ENCODE measurements around the gene HTT.

The HTT gene

GRCh38 chr4:3184725-3185124 lies 110.2 kb downstream of the HTT start:
- Histone ChIP-seq H3K9me3 (ENCODE audit: control insufficient read depth, low read length) (no peaks in the 10 kb centered on the region), H3K36me3 (ENCODE audit: control insufficient read depth, insufficient read depth, low read length) (peaks cover 48% of the 10 kb centered on the region), H3K27me3 (ENCODE audit: control insufficient read depth, insufficient read depth, low read length, poor library complexity, severe bottlenecking) (no peaks in the 10 kb centered on the region), H3K4me3 (ENCODE audit: insufficient read depth, low read depth, low read length) (no peak overlapping the region), H3K4me1 (ENCODE audit: control insufficient read depth, insufficient read depth, low read length) (no peaks in the 10 kb centered on the region), H3K27ac (ENCODE audit: insufficient read depth, low read depth, low read length, poor library complexity, severe bottlenecking) (no peak overlapping the region)
- WGBS, 2 experiments = 93 to 96% methylated on average over 4 of the region's 4 CpGs

GRCh38 chr4:3186609-3187008 lies 112.1 kb downstream of the HTT start:
- no peaks in the 10 kb centered on the region for H3K9me3 ChIP-seq (ENCODE audit: control insufficient read depth, low read length)
- peaks cover 59% of the 10 kb centered on the region for H3K36me3 ChIP-seq (ENCODE audit: control insufficient read depth, insufficient read depth, low read length)
- no peak overlapping the region for H3K27ac ChIP-seq (ENCODE audit: insufficient read depth, low read depth, low read length, poor library complexity, severe bottlenecking)
- no peaks in the 10 kb centered on the region for H3K4me1 ChIP-seq (ENCODE audit: control insufficient read depth, insufficient read depth, low read length)
- H3K4me3 ChIP-seq (ENCODE audit: insufficient read depth, low read depth, low read length) = no peak overlapping the region
- 86 to 91% methylated on average over 11 of the region's 11 CpGs for WGBS, 2 experiments
- no peaks in the 10 kb centered on the region for H3K27me3 ChIP-seq (ENCODE audit: control insufficient read depth, insufficient read depth, low read length, poor library complexity, severe bottlenecking)

GRCh38 chr4:3188118-3188517 lies 113.6 kb downstream of the HTT start:
- H3K36me3 ChIP-seq (ENCODE audit: control insufficient read depth, insufficient read depth, low read length) = peaks cover 49% of the 10 kb centered on the region
- H3K27me3 ChIP-seq (ENCODE audit: control insufficient read depth, insufficient read depth, low read length, poor library complexity, severe bottlenecking) = no peaks in the 10 kb centered on the region
- no peaks in the 10 kb centered on the region for H3K4me1 ChIP-seq (ENCODE audit: control insufficient read depth, insufficient read depth, low read length)
- H3K9me3 ChIP-seq (ENCODE audit: control insufficient read depth, low read length) = no peaks in the 10 kb centered on the region
- no peak overlapping the region for H3K27ac ChIP-seq (ENCODE audit: insufficient read depth, low read depth, low read length, poor library complexity, severe bottlenecking)
- H3K4me3 ChIP-seq (ENCODE audit: insufficient read depth, low read depth, low read length) = no peak overlapping the region
- WGBS, 2 experiments = 94 to 97% methylated on average over 6 of the region's 6 CpGs

- no peak overlapping the region for H3K4me3 ChIP-seq (ENCODE audit: insufficient read depth, low read depth, low read length)
- peaks cover 43% of the 10 kb centered on the region for H3K36me3 ChIP-seq (ENCODE audit: control insufficient read depth, insufficient read depth, low read length)
- no peaks in the 10 kb centered on the region for H3K9me3 ChIP-seq (ENCODE audit: control insufficient read depth, low read length)
- H3K27me3 ChIP-seq (ENCODE audit: control insufficient read depth, insufficient read depth, low read length, poor library complexity, severe bottlenecking) = no peaks in the 10 kb centered on the region
- H3K4me1 ChIP-seq (ENCODE audit: control insufficient read depth, insufficient read depth, low read length) = no peaks in the 10 kb centered on the region
- H3K27ac ChIP-seq (ENCODE audit: insufficient read depth, low read depth, low read length, poor library complexity, severe bottlenecking) = no peak overlapping the region
Observed at GRCh38 chr4:3189459-3189858, 115.0 kb downstream of the HTT start.

GRCh38 chr4:3190549-3190948 lies 116.1 kb downstream of the HTT start:
- Histone ChIP-seq H3K36me3 (ENCODE audit: control insufficient read depth, insufficient read depth, low read length) (peaks cover 40% of the 10 kb centered on the region), H3K4me3 (ENCODE audit: insufficient read depth, low read depth, low read length) (no peak overlapping the region), H3K4me1 (ENCODE audit: control insufficient read depth, insufficient read depth, low read length) (no peaks in the 10 kb centered on the region), H3K9me3 (ENCODE audit: control insufficient read depth, low read length) (no peaks in the 10 kb centered on the region), H3K27ac (ENCODE audit: insufficient read depth, low read depth, low read length, poor library complexity, severe bottlenecking) (no peak overlapping the region), H3K27me3 (ENCODE audit: control insufficient read depth, insufficient read depth, low read length, poor library complexity, severe bottlenecking) (no peaks in the 10 kb centered on the region)
- WGBS, 2 experiments = 94 to 98% methylated on average over 5 of the region's 5 CpGs

GRCh38 chr4:3192188-3192587 lies 117.7 kb downstream of the HTT start:
- peaks cover 33% of the 10 kb centered on the region for H3K36me3 ChIP-seq (ENCODE audit: control insufficient read depth, insufficient read depth, low read length)
- H3K4me1 ChIP-seq (ENCODE audit: control insufficient read depth, insufficient read depth, low read length) = no peaks in the 10 kb centered on the region
- no peaks in the 10 kb centered on the region for H3K9me3 ChIP-seq (ENCODE audit: control insufficient read depth, low read length)
- no peaks in the 10 kb centered on the region for H3K27me3 ChIP-seq (ENCODE audit: control insufficient read depth, insufficient read depth, low read length, poor library complexity, severe bottlenecking)
- 93% methylated on average over 4 of the region's 4 CpGs for WGBS, 2 experiments
- no peak overlapping the region for H3K4me3 ChIP-seq (ENCODE audit: insufficient read depth, low read depth, low read length)
- no peak overlapping the region for H3K27ac ChIP-seq (ENCODE audit: insufficient read depth, low read depth, low read length, poor library complexity, severe bottlenecking)

- 96 to 98% methylated on average over 12 of the region's 12 CpGs for WGBS, 2 experiments
- H3K36me3 ChIP-seq (ENCODE audit: control insufficient read depth, insufficient read depth, low read length) = peaks cover 29% of the 10 kb centered on the region
- H3K4me1 ChIP-seq (ENCODE audit: control insufficient read depth, insufficient read depth, low read length) = no peaks in the 10 kb centered on the region
- no peak overlapping the region for H3K27ac ChIP-seq (ENCODE audit: insufficient read depth, low read depth, low read length, poor library complexity, severe bottlenecking)
- H3K4me3 ChIP-seq (ENCODE audit: insufficient read depth, low read depth, low read length) = no peak overlapping the region
- H3K9me3 ChIP-seq (ENCODE audit: control insufficient read depth, low read length) = no peaks in the 10 kb centered on the region
- no peaks in the 10 kb centered on the region for H3K27me3 ChIP-seq (ENCODE audit: control insufficient read depth, insufficient read depth, low read length, poor library complexity, severe bottlenecking)
Observed at GRCh38 chr4:3192827-3193226, 118.3 kb downstream of the HTT start.

GRCh38 chr4:3193531-3194203 lies 119.2 kb downstream of the HTT start:
- no peaks in the 10 kb centered on the region for H3K27me3 ChIP-seq (ENCODE audit: control insufficient read depth, insufficient read depth, low read length, poor library complexity, severe bottlenecking)
- H3K36me3 ChIP-seq (ENCODE audit: control insufficient read depth, insufficient read depth, low read length) = peaks cover 21% of the 10 kb centered on the region
- WGBS, 2 experiments = 94 to 96% methylated on average over 6 of the region's 6 CpGs
- no peaks in the 10 kb centered on the region for H3K9me3 ChIP-seq (ENCODE audit: control insufficient read depth, low read length)
- H3K4me1 ChIP-seq (ENCODE audit: control insufficient read depth, insufficient read depth, low read length) = no peaks in the 10 kb centered on the region
- no peak overlapping the region for H3K27ac ChIP-seq (ENCODE audit: insufficient read depth, low read depth, low read length, poor library complexity, severe bottlenecking)
- H3K4me3 ChIP-seq (ENCODE audit: insufficient read depth, low read depth, low read length) = no peak overlapping the region

GRCh38 chr4:3196670-3197359 lies 122.3 kb downstream of the HTT start:
- Histone ChIP-seq H3K27ac (ENCODE audit: insufficient read depth, low read depth, low read length, poor library complexity, severe bottlenecking) (no peak overlapping the region), H3K4me3 (ENCODE audit: insufficient read depth, low read depth, low read length) (no peak overlapping the region), H3K27me3 (ENCODE audit: control insufficient read depth, insufficient read depth, low read length, poor library complexity, severe bottlenecking) (no peaks in the 10 kb centered on the region), H3K36me3 (ENCODE audit: control insufficient read depth, insufficient read depth, low read length) (no peaks in the 10 kb centered on the region), H3K9me3 (ENCODE audit: control insufficient read depth, low read length) (no peaks in the 10 kb centered on the region), H3K4me1 (ENCODE audit: control insufficient read depth, insufficient read depth, low read length) (no peaks in the 10 kb centered on the region)
- WGBS, 2 experiments = 93 to 96% methylated on average over 7 of the region's 7 CpGs

- Histone ChIP-seq H3K9me3 (ENCODE audit: control insufficient read depth, low read length) (no peaks in the 10 kb centered on the region), H3K36me3 (ENCODE audit: control insufficient read depth, insufficient read depth, low read length) (no peaks in the 10 kb centered on the region), H3K27ac (ENCODE audit: insufficient read depth, low read depth, low read length, poor library complexity, severe bottlenecking) (no peak overlapping the region), H3K4me3 (ENCODE audit: insufficient read depth, low read depth, low read length) (no peak overlapping the region), H3K27me3 (ENCODE audit: control insufficient read depth, insufficient read depth, low read length, poor library complexity, severe bottlenecking) (no peaks in the 10 kb centered on the region), H3K4me1 (ENCODE audit: control insufficient read depth, insufficient read depth, low read length) (no peaks in the 10 kb centered on the region)
- 93 to 96% methylated on average over 9 of the region's 9 CpGs for WGBS, 2 experiments
Observed at GRCh38 chr4:3197366-3198105, 123.1 kb downstream of the HTT start.

Data from ectodermal cell (in vitro differentiated cells).